Endothelial cell (in vitro differentiated cells): ENCODE measurements around the gene SOBP. TPM values are rescaled to one million over a fixed set of nuclear protein-coding genes. Genes with fewer than 3 reads are reported as not detected.

Source experiments
- DNase-seq: peaks from one replicate; pipeline ENCODE4 v3.0.0; 2021; ENCODE audit warnings: low spot score
- H3K27ac Mint-ChIP-seq: one replicate; pipeline ENCODE4 v1.8.0; 2021; ENCODE audit warnings: mixed read lengths, inconsistent platforms; ENCODE audit not compliant: unreplicated experiment
- H3K27me3 Mint-ChIP-seq: one replicate; pipeline ENCODE4 v1.8.0; 2021; ENCODE audit warnings: mild to moderate bottlenecking, moderate library complexity, mixed read lengths, inconsistent platforms; ENCODE audit not compliant: unreplicated experiment
- H3K36me3 Mint-ChIP-seq: one replicate; pipeline ENCODE4 v1.8.0; 2021; ENCODE audit warnings: mild to moderate bottlenecking, low read depth, mixed read lengths, inconsistent platforms; ENCODE audit not compliant: unreplicated experiment
- H3K4me1 Mint-ChIP-seq: one replicate; pipeline ENCODE4 v1.8.0; 2021; ENCODE audit warnings: mild to moderate bottlenecking, mixed read lengths, inconsistent platforms; ENCODE audit not compliant: unreplicated experiment
- H3K4me3 Mint-ChIP-seq: one replicate; pipeline ENCODE4 v1.8.0; 2021; ENCODE audit warnings: mild to moderate bottlenecking, mixed read lengths, inconsistent platforms; ENCODE audit not compliant: unreplicated experiment
- H3K9me3 Mint-ChIP-seq: one replicate; pipeline ENCODE4 v1.8.0; 2021; ENCODE audit warnings: mixed read lengths, inconsistent platforms; ENCODE audit not compliant: unreplicated experiment
- CTCF ChIP-seq: fragments of 200-600 bp; sonication (generic); IDR thresholded peaks from one replicate; pipeline ENCODE4 v1.5.0; 2021; ENCODE audit warnings: antibody characterized with exemption; ENCODE audit not compliant: unreplicated experiment
- total RNA-seq: library from RNA; stranded (reverse); fragmentation: NEBNext Ultra II Directional; extraction: Animal tissue kit (Norgen Biotek cat#: 25700); gene quantifications from one replicate; pipeline ENCODE4 v1.2.1, GENCODE V29; 2021; ENCODE audit not compliant: unreplicated experiment

The SOBP gene
- total RNA-seq, 1 donor from 2014 or later: 1.5 TPM

DNA sequence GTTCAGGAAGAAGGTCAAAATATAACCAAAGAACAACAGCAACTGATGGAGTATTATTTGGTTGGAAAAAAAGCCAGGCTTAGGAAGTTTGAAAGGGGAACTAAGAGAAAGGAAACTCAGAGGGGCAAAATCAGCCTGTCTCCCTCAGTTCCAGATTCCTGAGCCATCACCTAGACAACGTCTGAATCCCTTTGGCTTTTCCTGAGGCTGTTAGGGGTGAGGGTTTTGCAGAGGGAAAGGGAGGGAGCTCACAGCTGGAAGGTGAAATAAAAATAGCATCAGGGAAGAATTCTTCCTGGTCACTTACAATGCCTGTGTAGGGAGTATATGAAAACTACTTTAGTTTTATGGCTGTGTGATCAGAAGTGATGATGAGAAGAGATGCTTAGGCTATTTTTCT is 100.5 kb downstream of the SOBP start:
- H3K36me3 Mint-ChIP-seq: no peaks in the 10 kb centered on the region

GRCh38 chr6:107591346-107591745 is 101.4 kb downstream of the SOBP start:
- Mint-ChIP-seq H3K4me3 (no peak overlapping the region), H3K36me3 (no peaks in the 10 kb centered on the region), H3K27me3 (peaks cover 4% of the 10 kb centered on the region), H3K4me1 (peaks cover 3% of the 10 kb centered on the region), H3K27ac (no peak overlapping the region), H3K9me3 (no peaks in the 10 kb centered on the region)
- TF ChIP-seq CTCF: no peak
- DNase-seq: no peak

More for the DNA sequence above, 100.5 kb downstream of the SOBP start:
- Mint-ChIP-seq H3K27me3 (peaks cover 1% of the 10 kb centered on the region), H3K4me1 (peaks cover 12% of the 10 kb centered on the region), H3K9me3 (no peaks in the 10 kb centered on the region), H3K27ac (no peak overlapping the region), H3K4me3 (no peak overlapping the region)
- TF ChIP-seq CTCF: no peak
- no peak for DNase-seq

GRCh38 chr6:107592806-107593205 is 102.9 kb downstream of the SOBP start:
- H3K4me3 Mint-ChIP-seq: no peak overlapping the region
- peaks cover 3% of the 10 kb centered on the region for H3K4me1 Mint-ChIP-seq
- TF ChIP-seq CTCF: no peak
- no peaks in the 10 kb centered on the region for H3K9me3 Mint-ChIP-seq
- no peaks in the 10 kb centered on the region for H3K36me3 Mint-ChIP-seq
- DNase-seq: no peak
- peaks cover 5% of the 10 kb centered on the region for H3K27me3 Mint-ChIP-seq
- H3K27ac Mint-ChIP-seq: no peak overlapping the region

DNA sequence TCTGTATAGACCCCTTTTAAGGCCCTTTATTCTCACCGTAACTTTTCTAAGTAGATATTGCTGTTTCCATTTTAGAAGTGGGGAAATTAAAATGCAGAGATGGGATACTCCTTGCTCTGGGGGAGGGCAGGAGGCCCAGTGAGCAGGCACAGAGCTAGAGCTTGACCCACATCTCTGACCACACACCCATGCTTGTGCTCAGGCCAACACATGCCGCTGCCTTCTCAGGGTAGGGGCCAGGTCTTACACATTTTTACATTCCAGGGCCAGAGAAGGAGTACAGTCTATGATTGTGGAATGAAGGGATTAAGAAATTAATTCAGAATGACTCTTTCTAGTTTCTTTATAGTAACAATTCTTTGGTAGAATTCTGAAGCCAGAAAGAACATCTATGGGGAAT is 104.8 kb downstream of the SOBP start:
- peaks cover 5% of the 10 kb centered on the region for H3K4me1 Mint-ChIP-seq
- H3K4me3 Mint-ChIP-seq: no peak overlapping the region
- peaks cover 5% of the 10 kb centered on the region for H3K27me3 Mint-ChIP-seq
- no peak for DNase-seq
- H3K27ac Mint-ChIP-seq: no peak overlapping the region
- no peaks in the 10 kb centered on the region for H3K36me3 Mint-ChIP-seq
- no peak for TF ChIP-seq CTCF
- H3K9me3 Mint-ChIP-seq: no peaks in the 10 kb centered on the region

GRCh38 chr6:107598091-107598490 is 108.2 kb downstream of the SOBP start:
- Mint-ChIP-seq H3K4me3 (no peak overlapping the region), H3K36me3 (no peaks in the 10 kb centered on the region), H3K27me3 (peaks cover 4% of the 10 kb centered on the region), H3K4me1 (peaks cover 27% of the 10 kb centered on the region), H3K27ac (no peak overlapping the region), H3K9me3 (no peaks in the 10 kb centered on the region)
- TF ChIP-seq CTCF: no peak
- no peak for DNase-seq
